NK-92 (cell line): ENCODE data around the gene HOXB7.

Experiments
- DNase-seq: peaks from one replicate; lab custom pipeline; 2025; ENCODE audit not compliant: unreplicated experiment; lab: John Stamatoyannopoulos, UW

The HOXB7 gene

GRCh38 chr17:48596735-48597527 is 13.9 kb downstream of the HOXB7 start:
- no peak for DNase-seq

DNA sequence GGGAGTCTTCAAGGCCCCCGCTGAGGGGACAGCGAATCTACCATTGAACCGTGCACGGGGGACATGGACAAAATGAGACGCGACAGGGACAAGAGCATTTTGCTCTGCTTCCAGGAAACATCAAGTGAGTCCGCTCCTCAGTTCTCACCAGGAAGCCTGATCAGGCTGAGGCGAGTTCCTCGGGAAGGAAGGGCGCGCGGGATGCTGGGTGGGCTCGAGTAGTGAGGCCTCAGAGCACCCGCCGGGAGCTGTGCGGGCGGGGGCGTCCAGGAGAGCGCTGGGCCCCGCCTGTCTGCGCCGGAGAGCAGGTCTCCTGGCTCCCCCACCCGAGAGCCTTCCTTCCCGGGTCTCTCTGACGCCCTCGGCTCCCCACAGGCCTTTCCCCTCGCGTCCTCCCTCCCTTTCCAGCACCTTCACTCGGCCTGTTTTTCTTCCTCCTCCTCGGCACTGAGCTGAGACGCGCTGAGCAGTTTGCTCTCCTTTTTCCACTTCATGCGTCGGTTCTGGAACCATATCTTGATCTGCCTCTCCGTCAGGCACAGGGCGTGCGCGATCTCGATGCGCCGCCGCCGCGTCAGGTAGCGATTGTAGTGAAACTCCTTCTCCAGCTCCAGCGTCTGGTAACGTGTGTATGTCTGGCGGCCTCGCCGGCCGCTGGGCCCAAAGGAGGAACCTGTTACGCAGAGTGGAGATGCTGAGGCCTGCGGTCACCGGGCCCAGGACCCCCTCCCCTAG is 14.7 kb downstream of the HOXB7 start:
- no peak for DNase-seq

GRCh38 chr17:48595278-48595999 is 15.4 kb downstream of the HOXB7 start:
- no peak for DNase-seq

- DNase-seq = no peak
These were observed 16.1 kb downstream of the HOXB7 start for GRCh38 chr17:48594538-48595277.

- no peak for DNase-seq
These were observed 16.8 kb downstream of the HOXB7 start for GRCh38 chr17:48593840-48594537.

GRCh38 chr17:48593126-48593829 is 17.5 kb downstream of the HOXB7 start, which contains the start of gene HOXB5:
TSS of gene HOXB5 (minus strand) at chr17:48593779. CDS start at chr17:48593682, 97 bp downstream.
- DNase-seq = no peak

DNA sequence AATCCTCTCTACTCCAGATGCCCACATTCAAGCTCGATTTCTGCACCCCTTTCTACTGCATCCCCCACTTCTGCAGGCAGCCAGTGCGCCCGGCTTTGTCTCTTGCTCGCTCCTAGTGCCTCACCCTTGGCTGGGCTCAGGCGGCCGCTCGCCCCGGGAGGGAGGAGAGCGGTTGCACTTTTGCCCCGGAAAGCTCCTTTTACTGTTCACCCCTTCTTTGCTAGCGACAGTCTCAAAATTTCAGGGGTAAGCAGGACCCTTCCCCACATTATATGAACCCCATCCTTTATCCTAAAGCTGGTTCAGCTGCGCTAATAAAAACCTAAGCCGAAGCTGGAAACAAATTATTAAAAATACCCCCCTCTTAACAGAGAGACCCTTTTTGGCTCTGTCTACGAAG is 18.2 kb downstream of the HOXB7 start:
- DNase-seq = no peak

- no peak for DNase-seq
These were observed 18.7 kb downstream of the HOXB7 start for GRCh38 chr17:48592057-48592514.

DNA sequence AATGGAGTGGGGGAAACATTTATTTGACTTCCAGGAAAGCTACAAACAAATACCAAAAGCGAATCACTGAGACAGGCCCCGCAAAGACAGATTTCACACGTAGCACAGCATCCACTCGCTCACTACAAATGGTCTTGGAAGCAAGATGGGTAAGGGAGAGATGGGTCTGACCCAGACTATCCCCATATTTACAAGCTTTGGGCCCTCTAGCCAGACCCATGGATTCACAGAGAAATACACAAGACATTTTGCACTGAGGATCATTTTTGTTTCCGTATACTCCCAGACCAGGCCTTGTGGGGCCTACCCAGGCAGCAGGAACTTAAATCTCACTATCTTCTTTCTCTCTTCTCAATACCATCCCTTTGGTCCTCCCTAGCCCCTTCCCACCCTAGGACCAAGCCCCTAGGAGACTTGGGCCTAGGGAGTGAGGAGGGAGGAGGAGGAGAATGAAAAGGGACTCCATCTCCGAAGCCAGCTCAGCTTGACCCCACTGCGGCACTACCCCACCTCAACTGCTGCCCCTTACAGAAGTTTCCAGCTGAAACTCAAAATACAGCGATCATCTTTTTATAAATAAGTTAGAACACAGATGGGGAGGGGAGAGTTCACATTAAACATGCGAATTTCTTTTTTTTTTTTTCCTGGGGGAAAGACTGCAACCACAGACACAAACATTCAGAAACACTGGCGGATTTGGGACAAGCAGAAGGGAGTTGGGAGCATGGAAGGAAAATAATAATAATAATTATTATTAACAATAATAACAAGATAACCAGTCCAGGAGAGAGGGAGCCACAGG is 19.4 kb downstream of the HOXB7 start:
- DNase-seq = no peak

DNA sequence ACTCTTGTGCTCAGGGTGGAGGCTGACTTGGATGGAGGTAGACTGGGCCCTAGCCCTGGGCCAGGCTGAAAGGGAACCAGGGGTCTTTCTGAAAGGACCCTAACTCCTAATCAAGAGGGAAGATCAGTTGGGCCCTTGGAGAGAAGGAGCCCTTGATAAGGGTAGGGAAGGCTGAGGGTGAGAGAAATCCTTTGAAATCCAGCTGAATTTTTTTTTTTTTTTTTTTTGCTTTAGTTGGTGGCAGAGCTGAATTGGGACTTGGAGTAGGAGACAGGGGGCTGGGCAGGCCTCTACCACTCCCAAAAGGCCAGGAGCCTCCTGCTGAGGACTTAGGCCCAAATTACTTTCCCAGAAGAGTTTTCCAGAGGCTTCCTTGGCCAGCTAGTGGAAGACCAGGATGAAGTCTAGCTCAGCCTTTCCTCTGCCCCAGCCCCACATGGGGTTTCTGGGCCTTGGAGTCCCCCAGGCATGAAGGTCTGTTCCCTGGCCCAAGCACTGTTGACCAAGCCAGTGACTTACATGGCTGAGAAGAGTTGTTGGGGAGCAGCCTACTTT is 20.1 kb downstream of the HOXB7 start:
- DNase-seq = no peak

- DNase-seq = no peak
These were observed 20.8 kb downstream of the HOXB7 start, which contains the start of gene HOXB3 for GRCh38 chr17:48589831-48590606. TSS of gene HOXB3 (minus strand) at chr17:48590241. CDS start at chr17:48552474, 37,767 bp downstream.

DNA sequence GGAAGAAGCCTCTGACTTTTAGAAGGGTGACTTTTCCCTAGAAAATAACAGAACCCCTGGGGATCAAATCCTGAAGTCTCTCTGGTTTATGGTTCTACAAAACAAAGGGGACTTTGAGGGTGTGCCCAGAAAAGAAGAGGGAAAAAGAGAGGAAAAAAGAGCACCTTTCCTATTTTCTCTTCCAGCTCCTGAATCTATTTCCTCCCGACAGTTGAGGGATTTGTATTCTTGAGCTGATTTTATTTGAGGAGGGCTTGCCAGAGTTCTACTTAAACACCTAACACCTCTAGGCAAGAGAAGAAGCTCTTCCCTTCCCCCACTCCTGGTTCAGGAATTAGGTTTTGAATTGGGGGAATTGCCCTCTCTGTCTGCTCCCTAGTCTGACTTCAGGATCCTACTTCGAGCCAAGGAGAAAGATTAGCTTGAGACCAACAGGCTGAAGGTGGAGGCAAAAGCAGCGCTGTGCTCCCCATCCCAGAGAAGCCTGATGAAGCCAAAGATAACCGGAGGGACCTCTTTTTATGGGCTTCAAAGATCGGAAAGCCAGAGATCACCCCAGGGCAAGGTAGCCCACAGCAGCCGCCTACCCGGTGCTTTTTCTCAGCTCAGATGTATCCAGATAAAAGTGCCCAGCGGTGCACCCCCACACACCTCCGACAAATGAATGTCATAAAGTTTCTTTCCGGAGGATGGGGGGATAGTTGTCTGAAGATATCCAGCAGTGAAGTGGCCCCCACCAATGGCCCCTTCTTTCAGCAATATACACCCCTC is 21.6 kb downstream of the HOXB7 start:
- no peak for DNase-seq

DNA sequence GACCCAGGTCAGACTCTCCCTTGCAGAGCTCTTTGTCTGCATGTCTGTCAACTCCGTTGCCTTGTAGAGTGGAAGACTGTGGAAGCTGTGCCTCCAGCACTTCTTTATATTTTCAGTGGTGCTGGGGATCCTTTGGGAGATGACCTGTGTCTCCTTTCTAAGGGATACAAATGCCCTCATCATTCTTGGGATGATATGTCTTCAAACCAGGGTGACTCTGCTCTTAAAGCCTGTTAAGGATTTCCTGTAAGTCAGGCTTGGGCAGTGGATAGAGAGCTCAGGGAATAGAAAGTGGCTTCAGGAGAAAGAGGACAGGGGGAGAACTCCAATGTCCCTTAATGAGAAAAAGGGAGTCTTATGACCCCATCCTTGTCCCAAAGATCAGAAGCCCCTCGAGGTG is 22.3 kb downstream of the HOXB7 start:
- no peak for DNase-seq

DNA sequence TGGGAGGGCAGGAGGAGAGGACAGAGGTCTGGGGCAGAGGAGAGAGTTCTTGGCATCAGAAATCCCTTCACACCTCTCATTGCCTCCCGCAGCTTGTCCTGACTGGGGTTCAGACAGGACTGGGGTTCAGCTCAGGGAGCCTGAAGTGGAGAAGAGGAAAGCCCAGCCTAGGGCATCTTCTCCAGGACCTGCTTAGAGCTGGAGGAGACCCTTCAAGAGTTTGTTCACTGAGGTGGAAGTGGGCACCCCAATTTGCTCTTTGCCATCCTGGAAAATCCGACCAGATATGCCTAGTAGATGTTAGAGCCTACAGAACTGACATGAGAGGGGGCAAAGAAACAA is 22.8 kb downstream of the HOXB7 start:
- no peak for DNase-seq

- no peak for DNase-seq
These were observed 23.3 kb downstream of the HOXB7 start for GRCh38 chr17:48587276-48588073.
